HEK293 (cell line): ENCODE results near the gene ZBTB8A.

ENCODE experiments used
- CTCF ChIA-PET: fragments of 350-600 bp; formaldehyde crosslinking; extraction: SDS; loops from one replicate; lab custom pipeline; 2021; ENCODE audit warnings: antibody characterized with exemption; lab: Yijun Ruan, JAX
- POLR2A ChIA-PET: fragments of 300-600 bp; formaldehyde crosslinking; extraction: SDS; loops from one replicate; lab custom pipeline; 2020; ENCODE audit warnings: antibody characterized with exemption, inconsistent platforms; lab: Yijun Ruan, JAX
- H3K27ac ChIP-seq: fragments of 200-500 bp; sonication (Bioruptor generic); 2 replicates; pipeline ENCODE4 v1.5.1; 2014; ENCODE audit warnings: low read depth, low read length, control low read depth, inconsistent platforms; ENCODE audit errors: extremely low read depth
- H3K36me3 ChIP-seq, 2 experiments: fragments of 200-500 bp in 1 of 2; sonication (Bioruptor generic) in 1 of 2; 1 replicate in 1 of 2; 2 replicates in 1 of 2; pipeline ENCODE4 v1.5.1; 2014 to 2017; ENCODE audit warnings: inconsistent platforms in 2 of 2, low read length in 2 of 2; ENCODE audit not compliant: control insufficient read depth in 2 of 2, insufficient read depth in 1 of 2
- H3K4me1 ChIP-seq: fragments of 200-500 bp; sonication (Bioruptor generic); 2 replicates; pipeline ENCODE4 v1.5.1; 2014; ENCODE audit warnings: mild to moderate bottlenecking, low read length, inconsistent platforms; ENCODE audit not compliant: control insufficient read depth, insufficient read depth
- H3K4me3 ChIP-seq: 2 replicates; pipeline ENCODE4 v1.5.1; 2011; ENCODE audit warnings: low read depth, mild to moderate bottlenecking, control low read depth, low read length, moderate library complexity
- H3K9me3 ChIP-seq: fragments of 200-500 bp; sonication (Bioruptor generic); 2 replicates; pipeline ENCODE4 v1.5.1; 2014; ENCODE audit warnings: low read depth, low read length, inconsistent platforms; ENCODE audit not compliant: control insufficient read depth, insufficient read depth
- AEBP2 ChIP-seq: fragments of 450-650 bp; formaldehyde crosslinking; IDR thresholded peaks from 2 replicates; pipeline ENCODE4 v1.5.1; 2016; ENCODE audit warnings: missing biosample characterization, missing genetic modification characterization, borderline replicate concordance
- GLIS1 ChIP-seq: fragments of 450-650 bp; formaldehyde crosslinking; IDR thresholded peaks from 2 replicates; pipeline ENCODE4 v1.5.1; 2016; ENCODE audit warnings: missing biosample characterization, missing genetic modification characterization
- KLF8 ChIP-seq: fragments of 450-650 bp; formaldehyde crosslinking; IDR thresholded peaks from 2 replicates; pipeline ENCODE4 v1.5.1; 2016; ENCODE audit warnings: missing biosample characterization, missing genetic modification characterization
- MYNN ChIP-seq: fragments of 450-650 bp; formaldehyde crosslinking; IDR thresholded peaks from 2 replicates; pipeline ENCODE4 v1.5.1; 2016; ENCODE audit warnings: missing biosample characterization, missing genetic modification characterization, borderline replicate concordance
- MZF1 ChIP-seq: fragments of 450-650 bp; formaldehyde crosslinking; IDR thresholded peaks from 2 replicates; pipeline ENCODE4 v1.5.1; 2017; ENCODE audit warnings: missing biosample characterization, missing genetic modification characterization, borderline replicate concordance
- SP3 ChIP-seq: fragments of 450-650 bp; formaldehyde crosslinking; IDR thresholded peaks from 2 replicates; pipeline ENCODE4 v1.5.1; 2016; ENCODE audit warnings: missing biosample characterization, missing genetic modification characterization
- SP7 ChIP-seq: fragments of 450-650 bp; formaldehyde crosslinking; IDR thresholded peaks from 2 replicates; pipeline ENCODE4 v1.5.1; 2016; ENCODE audit warnings: missing biosample characterization, missing genetic modification characterization
- YY2 ChIP-seq: fragments of 450-650 bp; formaldehyde crosslinking; IDR thresholded peaks from 2 replicates; pipeline ENCODE4 v1.5.1; 2016; ENCODE audit warnings: missing biosample characterization, missing genetic modification characterization
- ZBTB17 ChIP-seq: fragments of 450-650 bp; formaldehyde crosslinking; IDR thresholded peaks from 2 replicates; pipeline ENCODE4 v1.5.1; 2016; ENCODE audit warnings: missing biosample characterization, missing genetic modification characterization
- ZBTB20 ChIP-seq: fragments of 450-650 bp; formaldehyde crosslinking; IDR thresholded peaks from 2 replicates; pipeline ENCODE4 v1.5.1; 2016; ENCODE audit warnings: missing biosample characterization, missing genetic modification characterization
- ZFP41 ChIP-seq: fragments of 450-650 bp; formaldehyde crosslinking; IDR thresholded peaks from 2 replicates; pipeline ENCODE4 v1.5.1; 2016; ENCODE audit warnings: missing biosample characterization, missing genetic modification characterization, borderline replicate concordance
- ZIC2 ChIP-seq: fragments of 450-650 bp; formaldehyde crosslinking; IDR thresholded peaks from 2 replicates; pipeline ENCODE4 v1.5.1; 2016; ENCODE audit warnings: missing biosample characterization, missing genetic modification characterization
- ZNF335 ChIP-seq: fragments of 450-650 bp; formaldehyde crosslinking; conservative IDR thresholded peaks from 2 replicates; pipeline ENCODE4 v1.5.1; 2016; ENCODE audit warnings: missing biosample characterization, missing genetic modification characterization
- ZNF354C ChIP-seq: fragments of 450-650 bp; formaldehyde crosslinking; IDR thresholded peaks from 2 replicates; pipeline ENCODE4 v1.5.1; 2016; ENCODE audit warnings: missing biosample characterization, missing genetic modification characterization, low read depth, borderline replicate concordance
- ZNF423 ChIP-seq: fragments of 450-650 bp; formaldehyde crosslinking; IDR thresholded peaks from 2 replicates; pipeline ENCODE4 v1.5.1; 2016; ENCODE audit warnings: missing biosample characterization, missing genetic modification characterization
- ZNF513 ChIP-seq: fragments of 450-650 bp; IDR thresholded peaks from 2 replicates; pipeline ENCODE4 v1.5.1; 2018; ENCODE audit warnings: missing biosample characterization, missing genetic modification characterization
- ZNF561 ChIP-seq: fragments of 450-650 bp; IDR thresholded peaks from 2 replicates; pipeline ENCODE4 v1.5.1; 2018; ENCODE audit warnings: missing biosample characterization, missing genetic modification characterization, borderline replicate concordance
- ZNF76 ChIP-seq: fragments of 450-650 bp; formaldehyde crosslinking; IDR thresholded peaks from 2 replicates; pipeline ENCODE4; 2016; ENCODE audit warnings: low read depth, missing biosample characterization, missing genetic modification characterization, borderline replicate concordance
- ZNF837 ChIP-seq: fragments of 450-650 bp; formaldehyde crosslinking; IDR thresholded peaks from 2 replicates; pipeline ENCODE4 v1.5.1; 2016; ENCODE audit warnings: missing biosample characterization, missing genetic modification characterization
- TF ChIP-seq, protein P1 (sequence below): fragments of 450-650 bp; formaldehyde crosslinking; IDR thresholded peaks from 2 replicates; pipeline ENCODE4 v1.5.1; 2017; ENCODE audit warnings: missing biosample characterization, missing genetic modification characterization
- TF ChIP-seq, protein P2 (sequence below): fragments of 450-650 bp; formaldehyde crosslinking; conservative IDR thresholded peaks from 2 replicates; pipeline ENCODE4 v1.5.1; 2016; ENCODE audit warnings: low read depth, missing biosample characterization, missing genetic modification characterization

ZBTB8A gene

DNA sequence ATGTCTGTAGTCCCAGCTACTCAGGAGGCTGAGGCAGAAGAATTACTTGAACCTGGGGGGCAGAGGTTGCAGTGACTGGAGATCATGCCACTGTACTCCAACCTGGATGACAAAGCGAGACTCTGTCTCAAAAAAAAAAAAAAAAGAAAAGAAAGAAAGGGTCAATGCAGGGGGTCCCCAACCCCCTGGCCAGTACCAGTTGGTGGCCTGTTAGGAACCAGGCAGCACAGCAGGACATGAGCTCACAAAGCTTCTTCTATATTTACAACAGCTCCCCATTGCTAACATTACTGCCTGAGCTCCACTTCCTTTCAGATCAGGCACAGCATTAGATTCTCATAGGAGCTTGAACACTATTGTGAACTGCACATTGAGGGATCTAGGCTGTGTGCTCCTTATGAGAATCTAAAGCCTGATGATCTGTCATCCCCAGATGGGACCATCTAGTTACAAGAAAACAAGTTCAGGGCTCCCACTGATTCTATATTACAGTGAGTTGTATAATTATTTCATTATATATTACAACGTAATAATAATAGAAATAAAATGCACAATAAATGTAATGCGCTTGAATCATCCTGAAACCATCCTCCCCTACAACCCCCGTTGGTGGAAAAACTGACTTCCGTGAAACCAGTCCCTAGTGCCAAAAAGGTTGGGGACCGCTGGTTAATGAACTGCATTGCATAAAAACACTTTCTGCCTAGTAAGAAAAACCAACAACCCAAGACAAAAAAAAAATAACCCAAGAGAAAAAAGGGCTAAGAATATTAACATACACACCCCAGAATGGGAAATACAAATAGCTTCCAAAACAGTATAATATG, 108.3 kb downstream of the ZBTB8A start:
- ChIA-PET POLR2A (interaction anchor here (0.7 kb wide), 1 partner anchor 15 kb away, joined by 5 read pairs; no protein-coding TSS in a partner anchor), CTCF (interaction anchor here (0.7 to 1.2 kb wide), 2 partner anchors 25 to 843 kb away, joined by 3 to 4 read pairs; no protein-coding TSS in a partner anchor)
- no peak overlapping the region for H3K27ac ChIP-seq
- H3K36me3 ChIP-seq, result peaks cover 5 to 17% of the 10 kb centered on the region in 2 experiments; a peak in 2 of 3 replicates
- no peaks in the 10 kb centered on the region for H3K4me1 ChIP-seq
- H3K4me3 ChIP-seq, result no peak overlapping the region
- no peaks in the 10 kb centered on the region for H3K9me3 ChIP-seq
- TF ChIP-seq ZIC2 (tag by site-specific recombination) (peak; percentile 92), ZNF513 (tag by site-specific recombination) (no peak), MZF1 (tag by site-specific recombination) (peak; percentile 26; the same call in 1 of the 2 replicates), ZNF561 (tag by site-specific recombination) (no peak), GLIS1 (tag by site-specific recombination) (peak; percentile 92)

- no peaks in the 10 kb centered on the region for H3K4me1 ChIP-seq
- no peaks in the 10 kb centered on the region for H3K9me3 ChIP-seq
- H3K27ac ChIP-seq, result peak within 1 kb of the TSS; percentile 86
- ChIA-PET POLR2A (interaction anchor here (0.6 to 2.1 kb wide), 18 partner anchors 9 to 1543 kb away, joined by 3 to 9 read pairs (median 4); partner anchors contain the start of genes BSDC1, MARCKSL1 and SYNC), CTCF (interaction anchor here (0.6 to 1.2 kb wide), 4 partner anchors 20 to 580 kb away, joined by 3 to 4 read pairs (median 3); no protein-coding TSS in a partner anchor)
- H3K4me3 ChIP-seq, result peak within 1 kb of the TSS; percentile 94
- peaks cover 20 to 45% of the 10 kb centered on the region in 2 experiments; a peak in 2 of 3 replicates for H3K36me3 ChIP-seq
- TF ChIP-seq ZNF76 (tag by site-specific recombination) (peak; percentile 80), ZBTB17 (peak; percentile 94), YY2 (tag by site-specific recombination) (peak; percentile 33; the same call in 1 of the 2 replicates), KLF8 (tag by site-specific recombination) (peak; percentile 18), AEBP2 (tag by site-specific recombination) (no peak), ZNF423 (tag by site-specific recombination) (0 out of 2 replicates have a peak, but pooled peaks have one; percentile 19), ZBTB20 (peak; percentile 31; the same call in 1 of the 2 replicates), ZNF354C (tag by site-specific recombination) (no peak), MYNN (tag by site-specific recombination) (no peak), ZFP41 (tag by site-specific recombination) (no peak), ZNF335 (tag by site-specific recombination) (peak; percentile 94), ZNF837 (no peak), SP3 (tag by site-specific recombination) (peak; percentile 76), SP7 (tag by site-specific recombination) (peak; percentile 8; the same call in 1 of the 2 replicates), ZNF513 (tag by site-specific recombination) (peak; percentile 71)
- TF ChIP-seq, protein P1, sequence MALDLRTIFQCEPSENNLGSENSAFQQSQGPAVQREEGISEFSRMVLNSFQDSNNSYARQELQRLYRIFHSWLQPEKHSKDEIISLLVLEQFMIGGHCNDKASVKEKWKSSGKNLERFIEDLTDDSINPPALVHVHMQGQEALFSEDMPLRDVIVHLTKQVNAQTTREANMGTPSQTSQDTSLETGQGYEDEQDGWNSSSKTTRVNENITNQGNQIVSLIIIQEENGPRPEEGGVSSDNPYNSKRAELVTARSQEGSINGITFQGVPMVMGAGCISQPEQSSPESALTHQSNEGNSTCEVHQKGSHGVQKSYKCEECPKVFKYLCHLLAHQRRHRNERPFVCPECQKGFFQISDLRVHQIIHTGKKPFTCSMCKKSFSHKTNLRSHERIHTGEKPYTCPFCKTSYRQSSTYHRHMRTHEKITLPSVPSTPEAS (tag by site-specific recombination), result peak; percentile 91
- TF ChIP-seq, protein P2, sequence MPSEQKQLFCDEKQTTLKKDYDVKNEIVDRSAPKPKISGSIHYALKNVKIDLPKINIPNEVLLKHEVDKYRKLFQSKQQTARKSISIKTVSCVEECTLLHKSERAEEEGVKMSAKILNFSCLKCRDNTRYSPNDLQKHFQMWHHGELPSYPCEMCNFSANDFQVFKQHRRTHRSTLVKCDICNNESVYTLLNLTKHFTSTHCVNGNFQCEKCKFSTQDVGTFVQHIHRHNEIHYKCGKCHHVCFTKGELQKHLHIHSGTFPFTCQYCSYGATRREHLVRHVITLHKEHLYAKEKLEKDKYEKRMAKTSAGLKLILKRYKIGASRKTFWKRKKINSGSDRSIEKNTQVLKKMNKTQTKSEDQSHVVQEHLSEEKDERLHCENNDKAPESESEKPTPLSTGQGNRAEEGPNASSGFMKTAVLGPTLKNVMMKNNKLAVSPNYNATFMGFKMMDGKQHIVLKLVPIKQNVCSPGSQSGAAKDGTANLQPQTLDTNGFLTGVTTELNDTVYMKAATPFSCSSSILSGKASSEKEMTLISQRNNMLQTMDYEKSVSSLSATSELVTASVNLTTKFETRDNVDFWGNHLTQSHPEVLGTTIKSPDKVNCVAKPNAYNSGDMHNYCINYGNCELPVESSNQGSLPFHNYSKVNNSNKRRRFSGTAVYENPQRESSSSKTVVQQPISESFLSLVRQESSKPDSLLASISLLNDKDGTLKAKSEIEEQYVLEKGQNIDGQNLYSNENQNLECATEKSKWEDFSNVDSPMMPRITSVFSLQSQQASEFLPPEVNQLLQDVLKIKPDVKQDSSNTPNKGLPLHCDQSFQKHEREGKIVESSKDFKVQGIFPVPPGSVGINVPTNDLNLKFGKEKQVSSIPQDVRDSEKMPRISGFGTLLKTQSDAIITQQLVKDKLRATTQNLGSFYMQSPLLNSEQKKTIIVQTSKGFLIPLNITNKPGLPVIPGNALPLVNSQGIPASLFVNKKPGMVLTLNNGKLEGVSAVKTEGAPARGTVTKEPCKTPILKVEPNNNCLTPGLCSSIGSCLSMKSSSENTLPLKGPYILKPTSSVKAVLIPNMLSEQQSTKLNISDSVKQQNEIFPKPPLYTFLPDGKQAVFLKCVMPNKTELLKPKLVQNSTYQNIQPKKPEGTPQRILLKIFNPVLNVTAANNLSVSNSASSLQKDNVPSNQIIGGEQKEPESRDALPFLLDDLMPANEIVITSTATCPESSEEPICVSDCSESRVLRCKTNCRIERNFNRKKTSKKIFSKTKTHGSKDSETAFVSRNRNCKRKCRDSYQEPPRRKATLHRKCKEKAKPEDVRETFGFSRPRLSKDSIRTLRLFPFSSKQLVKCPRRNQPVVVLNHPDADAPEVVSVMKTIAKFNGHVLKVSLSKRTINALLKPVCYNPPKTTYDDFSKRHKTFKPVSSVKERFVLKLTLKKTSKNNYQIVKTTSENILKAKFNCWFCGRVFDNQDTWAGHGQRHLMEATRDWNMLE, result peak; percentile 58; the same call in 1 of the 2 replicates
Measured at GRCh38 chr1:32650248-32650751, 111.1 kb downstream of the ZBTB8A start, which contains the start of gene ZBTB8OS. TSS of gene ZBTB8OS (minus strand) at chr1:32650550. CDS start at chr1:32650529, 21 bp downstream.
